IMR-90 (cell line): ENCODE data around the gene KRIT1. TPM values are rescaled to one million over a fixed set of nuclear protein-coding genes. Genes with fewer than 3 reads are reported as not detected.

Experiments
- ATAC-seq: fragments of 200-7000 bp; cut with Tn5 transposase; 2 replicates; pipeline ENCODE4 v1.9.1; 2020; ENCODE audit warnings: low read depth, mild to moderate bottlenecking, moderate library complexity
- BruUV-seq: library from RNA; stranded (reverse); fragments of 400-500 nt; replicated peaks from 2 replicates; lab custom pipeline; 2021; lab: Mats Ljungman, UMichigan
- CTCF ChIA-PET: fragments of 300-600 bp; formaldehyde crosslinking; extraction: SDS; loops from one replicate; lab custom pipeline; 2021; ENCODE audit warnings: antibody characterized with exemption; lab: Yijun Ruan, JAX
- POLR2A ChIA-PET: fragments of 300-600 bp; sonication (Branson Sonifier 250); formaldehyde crosslinking; loops from one replicate; lab custom pipeline; 2022; ENCODE audit warnings: antibody characterized with exemption; ENCODE audit not compliant: unreplicated experiment; lab: Charles Lee
- DNase-seq: peaks from one replicate; pipeline ENCODE4 v3.0.0; 2013
- H2AFZ ChIP-seq: replicated peaks from 2 replicates; pipeline ENCODE3; 2013; ENCODE audit warnings: low read length, mild to moderate bottlenecking; ENCODE audit not compliant: poor library complexity
- H2AK5ac ChIP-seq: 2 replicates; pipeline ENCODE4 v1.6.1; 2013; ENCODE audit warnings: low read depth, low read length, inconsistent platforms
- H2AK9ac ChIP-seq: replicated peaks from 2 replicates; pipeline ENCODE3; 2013; ENCODE audit warnings: mild to moderate bottlenecking, low read depth, low read length, moderate library complexity; ENCODE audit not compliant: poor library complexity
- H2BK120ac ChIP-seq: 2 replicates; pipeline ENCODE4 v1.6.1; 2013; ENCODE audit warnings: low read depth, low read length, inconsistent platforms
- H2BK15ac ChIP-seq: 3 replicates; pipeline ENCODE4 v1.6.1; 2013; ENCODE audit warnings: low read depth, low read length, inconsistent platforms
- H2BK20ac ChIP-seq: 2 replicates; pipeline ENCODE4 v1.6.1; 2013; ENCODE audit warnings: low read depth, mild to moderate bottlenecking, inconsistent platforms, low read length, moderate library complexity
- H2BK5ac ChIP-seq: 2 replicates; pipeline ENCODE4 v1.6.1; 2013; ENCODE audit warnings: mild to moderate bottlenecking, low read depth, low read length, inconsistent platforms; ENCODE audit not compliant: poor library complexity, severe bottlenecking
- H3K14ac ChIP-seq: replicated peaks from 2 replicates; pipeline ENCODE4 v1.6.1; 2013; ENCODE audit warnings: low read depth, low read length, inconsistent platforms
- H3K18ac ChIP-seq: 2 replicates; pipeline ENCODE4 v1.6.1; 2013; ENCODE audit warnings: low read depth, low read length, control low read depth
- H3K23ac ChIP-seq: 2 replicates; pipeline ENCODE4 v1.6.1; 2013; ENCODE audit warnings: low read depth, low read length, inconsistent platforms
- H3K27ac ChIP-seq: 2 replicates; pipeline ENCODE4 v1.5.1; 2013; ENCODE audit warnings: mild to moderate bottlenecking, control low read depth, low read length; ENCODE audit not compliant: insufficient read depth
- H3K27me3 ChIP-seq: 2 replicates; pipeline ENCODE4 v1.6.1; 2013; ENCODE audit warnings: low read length; ENCODE audit not compliant: control insufficient read depth, insufficient read depth
- H3K36me3 ChIP-seq: 2 replicates; pipeline ENCODE4 v1.6.1; 2013; ENCODE audit warnings: low read length, mixed read lengths; ENCODE audit not compliant: control insufficient read depth, insufficient read depth
- H3K4ac ChIP-seq: 2 replicates; pipeline ENCODE4 v1.6.1; 2013; ENCODE audit warnings: low read depth, low read length, inconsistent platforms
- H3K4me1 ChIP-seq: 2 replicates; pipeline ENCODE4 v1.6.1; 2013; ENCODE audit warnings: low read length, mixed read lengths; ENCODE audit not compliant: control insufficient read depth, insufficient read depth
- H3K4me2 ChIP-seq: 2 replicates; pipeline ENCODE4 v1.6.1; 2013; ENCODE audit warnings: low read depth, mild to moderate bottlenecking, control low read depth, low read length, moderate library complexity
- H3K4me3 ChIP-seq: 2 replicates; pipeline ENCODE4 v1.5.1; 2013; ENCODE audit warnings: low read depth, mild to moderate bottlenecking, control low read depth, low read length, moderate library complexity; ENCODE audit not compliant: insufficient read depth
- H3K56ac ChIP-seq: 2 replicates; pipeline ENCODE4 v1.6.1; 2013; ENCODE audit warnings: low read length, inconsistent platforms; ENCODE audit not compliant: insufficient read depth; ENCODE audit errors: extremely low read depth
- H3K79me1 ChIP-seq, 2 experiments: 2 replicates each; pipeline ENCODE4 v1.6.1; 2013; ENCODE audit warnings: low read length in 2 of 2, inconsistent platforms in 1 of 2, low read depth in 1 of 2
- H3K9ac ChIP-seq: 2 replicates; pipeline ENCODE4 v1.6.1; 2013; ENCODE audit warnings: low read depth, low read length, control low read depth
- H3K9me1 ChIP-seq: 2 replicates; pipeline ENCODE4 v1.6.1; 2013; ENCODE audit warnings: low read length, inconsistent platforms; ENCODE audit not compliant: insufficient read depth
- H3K9me3 ChIP-seq: 2 replicates; pipeline ENCODE4 v1.6.1; 2013; ENCODE audit warnings: low read length; ENCODE audit not compliant: control insufficient read depth, insufficient read depth
- H4K20me1 ChIP-seq: 2 replicates; pipeline ENCODE4 v1.6.1; 2013; ENCODE audit warnings: low read length, inconsistent platforms; ENCODE audit not compliant: insufficient read depth
- H4K5ac ChIP-seq: 2 replicates; pipeline ENCODE4 v1.6.1; 2013; ENCODE audit warnings: mild to moderate bottlenecking, low read depth, low read length, control low read depth
- H4K8ac ChIP-seq, 2 experiments: 2 replicates each; pipeline ENCODE4 v1.6.1; 2013; ENCODE audit warnings: low read depth in 2 of 2, low read length in 2 of 2, control low read depth in 1 of 2, inconsistent platforms in 1 of 2
- H4K91ac ChIP-seq: 2 replicates; pipeline ENCODE4 v1.6.1; 2013; ENCODE audit warnings: low read depth, low read length, inconsistent platforms; ENCODE audit not compliant: insufficient read depth
- CEBPB ChIP-seq: IDR thresholded peaks from 2 replicates; pipeline ENCODE4 v1.6.1; 2012; ENCODE audit warnings: low read depth, low read length, improper control_type of control experiment
- FOS ChIP-seq: fragments of 150-350 bp; IDR thresholded peaks from 2 replicates; pipeline ENCODE4 v1.6.1; 2016; ENCODE audit warnings: low read depth, low read length
- WGBS, 2 experiments: methylation state at CpG; one replicate each; pipeline versions ENCODE4 v1.1.5 to v1.1.7; 2013; ENCODE audit warnings: missing lambda C conversion rate in 2 of 2; ENCODE audit not compliant: insufficient read length in 1 of 2; ENCODE audit errors: extremely low coverage in 2 of 2; 5-methylcytosine and 5-hydroxymethylcytosine counted together
- dilution Hi-C: fragments of 300-500 bp; cut with HindIII; formaldehyde crosslinking; loops from one replicate; pipeline ENCODE4 v1.14.3; 2018; ENCODE audit warnings: low sequenced_read_pairs; ENCODE audit not compliant: unreplicated experiment
- in situ Hi-C: fragments of 300-500 bp; cut with MboI; formaldehyde crosslinking; loops from 3 replicates; pipeline ENCODE4 v1.14.3; 2019; ENCODE audit warnings: low sequenced_read_pairs, inconsistent platforms, mixed read lengths
- intact Hi-C: fragments of 100-400 bp; cut with micrococcal nuclease; formaldehyde crosslinking; loops from 2 replicates; pipeline ENCODE4 v1.10.0; 2022
- polyA plus RNA-seq, 3 experiments: library from polyadenylated mRNA; depleted of rRNA; stranded (reverse); fragments of >200 nt; gene quantifications; 2 replicates each; pipeline ENCODE4 v1.2.3, GENCODE V29; 2012; ENCODE audit warnings: low replicate concordance in 1 of 3
- total RNA-seq: library from RNA; depleted of rRNA; stranded (reverse); fragments of >200 nt; gene quantifications from 2 replicates; pipeline ENCODE4 v1.2.3, GENCODE V29; 2012

The KRIT1 gene
- total and polyA plus RNA-seq, 2 of the 4 experiments (the other 2 are of a cell fraction): 22.9 to 38.2 TPM

DNA sequence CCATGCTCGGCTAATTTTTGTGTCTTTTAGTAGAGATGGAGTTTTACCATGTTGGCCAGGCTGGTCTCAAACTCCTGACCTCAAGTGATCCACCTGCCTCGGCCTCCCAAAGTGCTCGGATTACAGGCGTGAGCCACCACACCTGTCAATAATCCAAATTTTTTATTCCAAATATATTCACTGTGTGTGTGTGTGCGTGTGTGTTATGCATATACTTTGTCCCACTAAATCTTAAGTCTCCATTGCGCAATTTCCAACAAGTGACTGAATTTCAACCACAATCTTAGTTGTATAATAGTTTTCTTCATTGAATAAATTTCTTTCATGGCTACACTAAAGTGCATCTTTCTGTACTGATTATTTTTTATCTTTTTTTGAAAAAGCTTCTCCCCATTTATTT lies 2.7 kb downstream of the KRIT1 start:
- Histone ChIP-seq H3K4ac (no peak overlapping the region), H2AK5ac (no peak overlapping the region), H3K79me1 (peaks cover 16 to 31% of the 10 kb centered on the region in 2 experiments; a peak in 3 of 4 replicates), H3K4me1 (no peaks in the 10 kb centered on the region; the same call in 1 of the 2 replicates), H2AK9ac (no peak overlapping the region), H3K4me3 (no peak overlapping the region), H3K23ac (no peak overlapping the region), H3K56ac (no peak overlapping the region), H3K27me3 (no peaks in the 10 kb centered on the region), H2BK15ac (no peak overlapping the region), H4K8ac (no peak overlapping the region), H2BK20ac (no peak overlapping the region), H4K5ac (no peak overlapping the region), H3K9me1 (no peaks in the 10 kb centered on the region), H3K36me3 (peaks cover 11% of the 10 kb centered on the region), H3K27ac (no peak overlapping the region), H4K20me1 (no peaks in the 10 kb centered on the region; the same call in 1 of the 2 replicates), H3K14ac (no peak overlapping the region), H3K9ac (no peak overlapping the region), H4K91ac (no peak overlapping the region), H2BK5ac (no peak overlapping the region), H3K9me3 (no peaks in the 10 kb centered on the region), H3K18ac (no peak overlapping the region), H3K4me2 (no peak overlapping the region), H2BK120ac (no peak overlapping the region), H2AFZ (no peak overlapping the region)
- in situ Hi-C loops: no loop called here
- ChIA-PET CTCF (interaction anchor here (1.0 kb wide), 1 partner anchor 181 kb away, joined by 3 read pairs; no protein-coding TSS in a partner anchor), POLR2A (no interaction called here)
- ATAC-seq (no peak), DNase-seq (no peak)
- intact Hi-C loops: loop anchor here (5.0 kb wide), 1 partner anchor 204 kb away; the partner anchor contains the start of gene GATAD1
- dilution Hi-C loops: no loop called here
- WGBS, 2 experiments: no CpG with 5 or more reads among the region's 6 CpGs
- TF ChIP-seq CEBPB: peak; percentile 94
- no peak for TF ChIP-seq FOS
- no TSS peak for BruUV-seq
